GM21526 (cell line): ENCODE data around the gene C22orf15.
A peak's percentile ranks its signal among the peaks of the same experiment; 100 is the strongest.

Source experiments
- ATAC-seq: cut with Tn5 transposase; IDR thresholded peaks from one replicate; pipeline ENCODE4 v1.9.1; 2021; ENCODE audit warnings: moderate library complexity; ENCODE audit not compliant: unreplicated experiment, low FRiP score

C22orf15 gene

DNA sequence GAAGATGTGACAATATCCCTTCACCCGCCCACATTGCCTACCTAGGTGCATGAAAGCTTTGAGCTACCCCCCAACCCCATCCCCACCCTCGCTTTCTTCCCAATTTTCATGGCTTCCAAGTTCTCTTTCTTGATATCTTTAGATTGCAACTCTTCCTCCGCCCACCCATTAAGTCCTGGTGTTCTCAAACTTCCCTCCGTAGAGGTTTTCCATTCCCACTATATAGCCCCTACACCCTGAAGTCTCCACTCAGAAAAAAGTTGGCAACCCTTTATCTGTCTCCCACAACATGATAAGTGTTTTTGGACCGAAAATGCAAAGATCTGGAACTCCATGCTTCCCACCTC is 12.4 kb upstream of the C22orf15 start:
- no peak for ATAC-seq

- ATAC-seq: peak; percentile 58
Observed at GRCh38 chr22:23750714-23751440, 11.9 kb upstream of the C22orf15 start, which contains the start of gene ZNF70. Gene ZNF70 (minus strand): TSS chr22:23751112. CDS start chr22:23745140, 5,972 bp downstream.

DNA sequence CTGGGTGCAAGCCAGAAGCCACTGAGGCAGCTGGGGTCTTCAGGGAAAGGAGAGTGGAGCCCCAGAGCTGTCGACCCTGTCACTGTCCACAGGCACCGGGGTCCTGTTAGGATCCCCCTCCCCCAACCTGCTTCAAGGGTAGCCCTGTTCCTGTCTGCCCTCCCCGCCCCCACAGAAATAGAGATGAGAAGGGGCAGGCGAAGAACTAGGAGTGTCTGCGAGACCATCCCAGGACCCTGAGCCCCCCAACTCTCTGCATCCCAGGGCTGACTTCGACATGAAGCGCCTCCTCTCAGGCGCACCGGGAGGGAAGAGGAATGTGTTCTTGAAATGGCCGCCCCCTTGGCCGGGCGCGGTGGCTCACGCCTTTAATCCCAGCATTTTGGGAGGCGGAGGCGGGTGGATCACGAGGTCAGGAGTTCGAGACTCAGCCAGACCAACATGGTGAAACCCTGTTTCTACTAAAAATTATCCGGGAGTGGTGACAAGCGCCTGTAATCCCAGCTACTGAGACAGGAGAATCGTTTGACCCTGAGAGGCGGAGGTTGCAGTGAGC is 11.3 kb upstream of the C22orf15 start:
- peak; percentile 20 for ATAC-seq

GRCh38 chr22:23752090-23752691 is 10.6 kb upstream of the C22orf15 start:
- no peak for ATAC-seq

- ATAC-seq: no peak
Observed at GRCh38 chr22:23752750-23753149, 10.0 kb upstream of the C22orf15 start.

DNA sequence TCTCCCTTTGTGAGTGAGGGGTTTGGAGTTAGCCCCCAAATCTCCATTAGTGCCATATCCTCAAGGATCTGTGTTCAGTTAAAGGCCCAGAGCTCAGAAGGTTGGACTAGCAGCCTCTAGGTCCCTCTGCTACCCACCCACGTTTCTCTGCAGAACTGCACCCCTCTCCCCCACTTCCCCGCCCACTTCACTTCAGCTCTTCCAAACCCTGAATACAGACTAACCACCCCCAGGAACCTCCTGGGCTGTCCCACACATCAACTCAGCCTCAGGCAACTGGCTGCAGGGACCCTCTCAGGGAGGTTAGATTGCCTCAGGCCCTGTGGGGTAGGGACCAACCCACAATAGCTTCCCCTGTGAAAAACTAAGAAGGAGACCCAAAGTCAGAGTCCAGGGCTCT is 9.4 kb upstream of the C22orf15 start:
- ATAC-seq: no peak

- no peak for ATAC-seq
Observed at GRCh38 chr22:23754220-23754919, 8.4 kb upstream of the C22orf15 start, which contains the start of gene VPREB3. Gene VPREB3 (minus strand): TSS chr22:23754425. CDS start chr22:23754363, 62 bp downstream.

DNA sequence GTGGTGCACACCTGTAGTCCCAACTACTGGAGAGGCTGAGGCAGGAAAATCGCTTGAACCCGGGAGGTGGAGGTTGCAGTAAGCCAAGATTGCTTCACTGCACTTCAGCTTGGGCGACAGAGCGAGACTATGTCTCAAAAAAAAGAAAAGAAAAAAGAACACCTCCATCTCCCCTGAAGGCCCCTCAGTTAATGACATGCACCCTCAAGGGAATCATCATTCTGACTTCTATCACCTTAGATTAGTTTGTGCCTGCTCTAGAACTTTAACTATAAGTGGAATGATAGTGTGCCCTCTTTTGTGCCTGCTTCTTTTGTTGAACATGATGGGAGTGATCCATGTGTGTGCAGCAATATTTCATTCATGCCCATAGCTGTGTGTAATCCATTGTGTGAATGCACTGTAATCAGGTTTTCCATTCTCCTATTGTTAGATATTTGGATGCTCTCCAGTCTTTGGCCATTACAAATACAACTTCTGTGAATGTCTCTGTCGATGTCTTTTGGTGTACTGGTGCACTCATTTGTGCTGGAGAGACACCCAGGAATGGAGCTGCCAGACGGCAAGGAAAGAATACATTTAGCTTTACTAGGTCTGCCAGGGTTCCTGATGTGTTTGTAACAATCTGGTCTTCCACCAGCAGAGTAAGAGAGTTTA is 7.7 kb upstream of the C22orf15 start:
- ATAC-seq: no peak

DNA sequence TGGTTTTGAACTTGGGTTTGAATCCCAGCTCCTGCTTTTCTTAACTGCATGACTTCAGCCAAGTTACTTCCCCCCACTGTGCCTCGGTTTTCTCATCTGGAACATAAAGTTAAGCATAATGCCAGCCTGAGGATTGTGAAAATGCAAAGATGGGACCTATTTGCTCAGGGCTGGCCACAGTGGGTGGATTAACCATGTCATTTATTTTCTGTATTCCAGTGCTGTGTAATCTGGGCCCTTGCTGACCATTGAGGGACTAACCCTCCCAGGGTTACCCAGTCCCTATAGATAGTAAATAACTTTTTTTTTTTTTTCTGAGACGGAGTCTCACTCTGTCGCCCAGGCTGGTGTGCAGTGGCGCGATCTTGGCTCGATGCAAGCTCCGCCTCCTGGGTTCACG is 7.1 kb upstream of the C22orf15 start:
- no peak for ATAC-seq

- no peak for ATAC-seq
Observed at GRCh38 chr22:23756891-23757290, 5.9 kb upstream of the C22orf15 start.

DNA sequence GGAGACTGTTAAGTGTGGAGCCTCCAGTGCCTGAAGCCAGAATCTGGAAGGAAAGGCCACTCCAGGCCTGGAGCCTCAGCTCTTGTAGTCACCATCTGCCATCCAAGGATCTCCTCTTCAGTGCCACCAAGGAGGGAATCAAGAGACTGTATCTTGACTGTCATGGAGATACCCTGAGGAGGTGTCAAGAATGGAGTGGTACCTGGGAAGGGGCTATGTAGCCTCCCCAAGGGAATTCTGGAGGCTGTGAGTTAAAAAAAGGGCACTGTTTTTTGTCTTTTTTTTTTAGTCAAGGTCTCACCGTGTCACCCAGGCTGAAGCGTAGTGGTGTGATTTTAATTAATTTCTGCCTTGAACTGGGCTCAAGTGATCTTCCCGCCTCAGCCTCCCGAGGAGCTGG is 3.2 kb upstream of the C22orf15 start:
- no peak for ATAC-seq

DNA sequence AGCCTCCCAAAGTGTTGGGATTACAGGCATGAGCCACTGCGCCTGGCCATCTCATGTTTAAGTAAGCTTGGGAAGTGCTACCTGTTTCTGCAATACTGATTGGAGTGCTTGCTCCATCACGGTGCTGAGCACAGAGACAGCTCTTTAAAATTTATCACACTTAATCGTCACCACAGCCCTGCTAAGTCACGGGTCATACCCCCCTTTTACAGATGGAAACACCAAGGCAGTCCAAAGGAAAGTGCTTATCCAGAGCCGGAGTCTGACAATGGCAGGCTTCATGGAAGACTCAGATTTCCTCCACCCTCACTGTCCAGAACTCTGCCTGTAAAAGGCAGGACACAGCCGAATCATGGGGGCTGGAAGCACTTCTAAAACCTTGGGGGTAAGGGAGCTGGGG is 2.7 kb upstream of the C22orf15 start:
- ATAC-seq: no peak

GRCh38 chr22:23763579-23763945 is 772 bp downstream of the C22orf15 start:
- no peak for ATAC-seq

DNA sequence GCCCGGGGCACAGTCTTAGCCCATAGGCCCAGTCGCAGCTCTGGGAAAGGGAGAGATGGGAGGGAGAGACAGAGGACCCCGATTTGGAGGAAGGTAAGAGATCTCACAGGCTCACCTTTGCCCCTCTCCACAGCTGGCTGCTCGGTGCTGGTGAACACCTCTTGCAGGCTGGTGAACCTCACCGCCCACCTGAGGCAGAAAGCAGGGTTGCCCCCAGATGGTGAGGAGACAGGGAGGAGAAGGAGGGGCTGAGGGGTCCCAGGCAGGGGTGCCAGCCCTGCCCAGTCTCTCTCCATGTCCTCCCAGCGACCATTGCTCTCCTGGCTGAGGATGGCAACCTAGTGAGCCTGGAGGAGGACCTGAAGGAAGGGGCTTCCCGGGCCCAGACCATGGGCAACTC is 1.2 kb downstream of the C22orf15 start:
- ATAC-seq: no peak

- ATAC-seq: no peak
Observed at GRCh38 chr22:23764899-23765881, 2.4 kb downstream of the C22orf15 start.

DNA sequence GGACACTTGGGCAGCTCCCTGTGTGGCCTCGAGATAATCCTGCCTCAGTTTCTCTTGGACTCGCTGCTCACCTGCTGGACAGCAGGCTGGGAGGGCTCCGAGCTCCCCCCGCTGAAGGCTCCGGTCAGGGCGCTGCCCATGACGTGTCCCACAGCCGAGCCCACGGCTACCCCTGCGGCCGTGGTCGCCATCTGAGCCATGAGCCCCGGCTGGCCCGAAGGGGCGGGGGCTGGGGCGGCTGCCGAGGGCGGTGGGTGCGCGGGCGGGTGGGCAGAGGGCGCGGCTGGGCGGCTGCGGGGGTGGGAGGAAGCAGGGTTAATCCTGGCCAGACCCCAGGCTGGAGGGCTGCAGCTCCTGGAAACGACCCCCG is 4.5 kb downstream of the C22orf15 start:
- no peak for ATAC-seq

DNA sequence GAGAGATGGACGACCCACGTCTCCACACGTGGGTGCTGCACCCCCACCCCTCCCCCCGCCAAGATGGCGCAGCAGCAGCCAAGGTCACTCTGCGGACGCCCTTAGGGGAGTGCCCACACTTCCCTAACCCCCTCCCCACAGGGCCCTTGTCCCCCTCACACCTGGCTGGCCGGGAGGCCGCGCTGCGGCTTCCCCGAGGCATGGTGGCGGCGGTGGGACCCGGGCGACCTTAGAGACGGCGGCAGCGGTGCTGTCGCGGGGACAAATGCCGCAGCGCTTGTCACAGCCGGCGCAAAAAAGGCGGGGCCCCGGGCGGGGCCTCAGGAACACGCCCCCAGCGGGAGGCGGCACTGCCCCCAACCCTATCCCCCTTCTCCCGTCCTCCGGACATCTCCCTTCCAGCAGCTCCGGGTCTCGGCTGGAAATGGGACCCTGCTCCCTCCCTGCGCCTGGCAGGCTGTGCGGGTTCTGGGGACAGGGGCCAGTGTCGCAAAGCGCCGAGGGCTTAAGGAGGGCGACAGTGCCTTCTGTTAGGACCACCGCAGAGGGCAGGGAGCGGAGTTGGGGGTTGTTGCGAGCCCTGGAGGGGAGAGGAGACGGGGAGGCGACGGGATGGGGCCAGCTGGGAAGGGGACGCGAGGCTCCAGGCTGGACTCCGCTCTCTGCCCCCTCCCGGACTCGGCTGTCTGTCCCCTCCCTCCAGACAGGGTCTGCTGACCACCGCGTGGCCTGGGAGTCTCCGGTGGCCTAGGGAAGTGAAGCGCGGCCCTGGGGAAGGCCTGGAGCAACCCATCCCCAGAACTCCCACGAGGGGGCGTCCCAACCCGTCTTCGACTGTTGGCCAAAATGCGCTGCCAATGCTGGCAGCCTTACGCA is 5.1 kb downstream of the C22orf15 start, which contains the start of gene CHCHD10:
CHCHD10 (minus strand) TSS at position 300 of the 876 bp plus-strand sequence; CDS start at position 202, 98 bp downstream.
- peak; percentile 41 for ATAC-seq

- ATAC-seq: no peak
Observed at GRCh38 chr22:23769321-23769965, 6.7 kb downstream of the C22orf15 start.
